A673 (cell line): ENCODE data around the gene GATB. TPM values are rescaled to one million over a fixed set of nuclear protein-coding genes. Genes with fewer than 3 reads are reported as not detected.

Experiments
- BruUV-seq: library from RNA; stranded (reverse); fragments of 400-500 nt; replicated peaks from 2 replicates; lab custom pipeline; 2021; lab: Mats Ljungman, UMichigan
- CTCF ChIA-PET: fragments of 300-600 bp; sonication (Branson Sonifier 250); formaldehyde crosslinking; loops from one replicate; lab custom pipeline; 2022; ENCODE audit warnings: antibody characterized with exemption; lab: Charles Lee
- POLR2A ChIA-PET: fragments of 300-600 bp; sonication (Branson Sonifier 250); formaldehyde crosslinking; loops from one replicate; lab custom pipeline; 2022; ENCODE audit warnings: antibody characterized with exemption; ENCODE audit not compliant: low non-redundant PET; lab: Charles Lee
- DNase-seq: peaks from one replicate; pipeline ENCODE4 v3.0.0-alpha.2; 2015; ENCODE audit warnings: low spot score
- H3K27ac ChIP-seq: fragments of 200-600 bp; sonication (generic); 2 replicates; pipeline ENCODE4 v1.5.1; 2016; ENCODE audit warnings: mixed run types, low read depth, mild to moderate bottlenecking, mixed read lengths, antibody characterized with exemption, low read length; ENCODE audit not compliant: poor library complexity, severe bottlenecking
- H3K27me3 ChIP-seq: fragments of 200-600 bp; sonication (generic); replicated peaks from 2 replicates; pipeline ENCODE4 v1.6.1; 2017; ENCODE audit warnings: mixed run types, low read depth, mild to moderate bottlenecking, mixed read lengths, antibody characterized with exemption, low read length; ENCODE audit not compliant: insufficient read depth, poor library complexity
- H3K36me3 ChIP-seq: fragments of 200-600 bp; sonication (generic); 2 replicates; pipeline ENCODE4 v1.6.1; 2016; ENCODE audit warnings: mixed run types, mild to moderate bottlenecking, mixed read lengths, antibody characterized with exemption, low read length; ENCODE audit not compliant: insufficient read depth, poor library complexity, severe bottlenecking
- H3K4me1 ChIP-seq: fragments of 200-600 bp; sonication (generic); 2 replicates; pipeline ENCODE4 v1.6.1; 2017; ENCODE audit warnings: mixed run types, mild to moderate bottlenecking, mixed read lengths, antibody characterized with exemption, low read length; ENCODE audit not compliant: insufficient read depth, poor library complexity, severe bottlenecking
- H3K4me3 ChIP-seq: fragments of 200-600 bp; sonication (generic); 2 replicates; pipeline ENCODE4 v1.5.1; 2016; ENCODE audit warnings: low read depth, mixed run types, mild to moderate bottlenecking, mixed read lengths, low read length; ENCODE audit not compliant: poor library complexity, severe bottlenecking
- H3K9me3 ChIP-seq: fragments of 200-600 bp; sonication (generic); 2 replicates; pipeline ENCODE4 v1.6.1; 2016; ENCODE audit warnings: mixed run types, low read depth, mild to moderate bottlenecking, mixed read lengths, antibody characterized with exemption, low read length; ENCODE audit not compliant: poor library complexity, severe bottlenecking
- CTCF ChIP-seq: fragments of 300-800, 200-600 bp; sonication (generic); conservative IDR thresholded peaks from 2 replicates; pipeline ENCODE4 v1.5.1; 2017; ENCODE audit warnings: low read depth, mild to moderate bottlenecking, antibody characterized with exemption, low read length, moderate library complexity, mixed read lengths
- EZH2 ChIP-seq: fragments of 200-600 bp; sonication (generic); IDR thresholded peaks from 2 replicates; pipeline ENCODE4 v1.6.1; 2017; ENCODE audit warnings: borderline replicate concordance, low read depth, mild to moderate bottlenecking, mixed read lengths, antibody characterized with exemption, low read length; ENCODE audit not compliant: poor library complexity, severe bottlenecking
- intact Hi-C: fragments of 100-400 bp; cut with micrococcal nuclease; formaldehyde crosslinking; loops from one replicate; pipeline ENCODE4 v1.10.0; 2022; ENCODE audit not compliant: unreplicated experiment
- total RNA-seq: library from RNA; stranded (reverse); gene quantifications from 2 replicates; pipeline ENCODE4 v1.2.3, GENCODE V29; 2021

The GATB gene
- total RNA-seq, 1 experiment from 2014 or later = 23.8 TPM

- no peak overlapping the region for H3K4me3 ChIP-seq
- intact Hi-C loops = no loop called here
- H3K4me1 ChIP-seq = peaks cover 11% of the 10 kb centered on the region
- H3K27me3 ChIP-seq = no peaks in the 10 kb centered on the region
- no peaks in the 10 kb centered on the region for H3K9me3 ChIP-seq
- H3K36me3 ChIP-seq = no peaks in the 10 kb centered on the region
- DNase-seq = no peak
- ChIA-PET POLR2A (no interaction called here), CTCF (interaction anchor here (0.6 kb wide), 1 partner anchor 1458 kb away, joined by 3 read pairs; no protein-coding TSS in a partner anchor)
- no peak for TF ChIP-seq CTCF
- TF ChIP-seq EZH2 = no peak
- H3K27ac ChIP-seq = no peak overlapping the region
- no TSS peak for BruUV-seq
These were observed 122.4 kb downstream of the GATB start for GRCh38 chr4:151638295-151638858.

GRCh38 chr4:151631349-151631748, 129.5 kb downstream of the GATB start:
- DNase-seq = no peak
- TF ChIP-seq CTCF = no peak
- no peak for TF ChIP-seq EZH2
- intact Hi-C loops = no loop called here
- H3K36me3 ChIP-seq = no peaks in the 10 kb centered on the region
- H3K4me1 ChIP-seq = peaks cover 4% of the 10 kb centered on the region
- ChIA-PET POLR2A (no interaction called here), CTCF (no interaction called here)
- no TSS peak for BruUV-seq
- peaks cover 8% of the 10 kb centered on the region for H3K27me3 ChIP-seq
- no peak overlapping the region for H3K27ac ChIP-seq
- H3K9me3 ChIP-seq = no peaks in the 10 kb centered on the region
- no peak overlapping the region for H3K4me3 ChIP-seq

GRCh38 chr4:151629097-151629783, 131.6 kb downstream of the GATB start:
- H3K27ac ChIP-seq = no peak overlapping the region
- intact Hi-C loops = no loop called here
- no peaks in the 10 kb centered on the region for H3K36me3 ChIP-seq
- no peak overlapping the region for H3K4me3 ChIP-seq
- no peaks in the 10 kb centered on the region for H3K9me3 ChIP-seq
- H3K4me1 ChIP-seq = peaks cover 4% of the 10 kb centered on the region
- ChIA-PET POLR2A (no interaction called here), CTCF (no interaction called here)
- TF ChIP-seq EZH2 = no peak
- TF ChIP-seq CTCF = no peak
- peaks cover 8% of the 10 kb centered on the region for H3K27me3 ChIP-seq
- no peak for DNase-seq
- BruUV-seq = no TSS peak
